ENCODE measurements around the gene NPAS4. TPM values are rescaled to one million over a fixed set of nuclear protein-coding genes. Genes with fewer than 3 reads are reported as not detected.
"Not testable (repeated sequence)": the region's sequence is repeated elsewhere in the genome, so short reads cannot be mapped to it uniquely, and the experiment has no call there.

The NPAS4 gene
- total RNA-seq, 1 donor from 2014 or later = not detected

DNA sequence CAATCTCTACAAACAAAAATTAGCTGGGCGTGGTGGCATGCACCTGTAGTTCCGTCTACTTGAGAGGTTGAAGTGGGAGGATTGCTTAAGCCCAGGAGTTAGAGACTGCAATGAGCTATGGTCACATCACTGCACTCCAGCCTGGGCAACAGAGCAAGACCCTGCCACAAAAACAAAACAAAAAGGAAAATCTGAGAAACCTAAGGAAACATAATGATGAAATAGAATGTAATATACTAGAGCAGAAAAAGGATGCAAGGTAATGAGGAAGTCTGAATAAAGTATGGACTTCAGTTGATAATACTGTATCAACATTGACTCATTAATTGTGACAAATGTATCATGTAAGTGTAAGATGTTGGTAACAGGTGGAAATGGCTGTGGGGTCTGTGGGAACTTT is 8.1 kb downstream of the NPAS4 start:
- no peak overlapping the region for H3K4me3 ChIP-seq
- Mint-ChIP-seq H3K27ac (no peak overlapping the region), H3K36me3 (peaks cover 2% of the 10 kb centered on the region), H3K4me1 (no peaks in the 10 kb centered on the region), H3K9me3 (no peaks in the 10 kb centered on the region), H3K27me3 (ENCODE audit: insufficient read depth, low read depth) (peaks cover 7% of the 10 kb centered on the region), H3K4me3 (no peak overlapping the region)
- H3K4me1 ChIP-seq = no peaks in the 10 kb centered on the region
- no peaks in the 10 kb centered on the region for H3K9me3 ChIP-seq (ENCODE audit: low read depth)
- no peak overlapping the region for H3K4me2 ChIP-seq
- H3K79me2 ChIP-seq (ENCODE audit: low read depth) = no peaks in the 10 kb centered on the region
- no peaks in the 10 kb centered on the region for H3K36me3 ChIP-seq
- no peaks in the 10 kb centered on the region for H4K20me1 ChIP-seq (ENCODE audit: low read depth)
- H3K27me3 ChIP-seq = no peaks in the 10 kb centered on the region
- DNase-seq (ENCODE audit: low spot score) = no peak
- no peak overlapping the region for H3K27ac ChIP-seq
- TF ChIP-seq EZH2phosphoT487 (IDR thresholded peaks at IDR 0.05) = no peak
- no peak for TF ChIP-seq EZH2 (IDR thresholded peaks at IDR 0.05)
- TF ChIP-seq, protein P1, sequence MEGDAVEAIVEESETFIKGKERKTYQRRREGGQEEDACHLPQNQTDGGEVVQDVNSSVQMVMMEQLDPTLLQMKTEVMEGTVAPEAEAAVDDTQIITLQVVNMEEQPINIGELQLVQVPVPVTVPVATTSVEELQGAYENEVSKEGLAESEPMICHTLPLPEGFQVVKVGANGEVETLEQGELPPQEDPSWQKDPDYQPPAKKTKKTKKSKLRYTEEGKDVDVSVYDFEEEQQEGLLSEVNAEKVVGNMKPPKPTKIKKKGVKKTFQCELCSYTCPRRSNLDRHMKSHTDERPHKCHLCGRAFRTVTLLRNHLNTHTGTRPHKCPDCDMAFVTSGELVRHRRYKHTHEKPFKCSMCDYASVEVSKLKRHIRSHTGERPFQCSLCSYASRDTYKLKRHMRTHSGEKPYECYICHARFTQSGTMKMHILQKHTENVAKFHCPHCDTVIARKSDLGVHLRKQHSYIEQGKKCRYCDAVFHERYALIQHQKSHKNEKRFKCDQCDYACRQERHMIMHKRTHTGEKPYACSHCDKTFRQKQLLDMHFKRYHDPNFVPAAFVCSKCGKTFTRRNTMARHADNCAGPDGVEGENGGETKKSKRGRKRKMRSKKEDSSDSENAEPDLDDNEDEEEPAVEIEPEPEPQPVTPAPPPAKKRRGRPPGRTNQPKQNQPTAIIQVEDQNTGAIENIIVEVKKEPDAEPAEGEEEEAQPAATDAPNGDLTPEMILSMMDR (IDR thresholded peaks at IDR 0.05) = no peak
- no peak overlapping the region for H3K9ac ChIP-seq
- H2AFZ ChIP-seq (replicated peaks) = no peak overlapping the region
- no peaks in the 10 kb centered on the region for H3F3A ChIP-seq (ENCODE audit: low read depth)

DNA sequence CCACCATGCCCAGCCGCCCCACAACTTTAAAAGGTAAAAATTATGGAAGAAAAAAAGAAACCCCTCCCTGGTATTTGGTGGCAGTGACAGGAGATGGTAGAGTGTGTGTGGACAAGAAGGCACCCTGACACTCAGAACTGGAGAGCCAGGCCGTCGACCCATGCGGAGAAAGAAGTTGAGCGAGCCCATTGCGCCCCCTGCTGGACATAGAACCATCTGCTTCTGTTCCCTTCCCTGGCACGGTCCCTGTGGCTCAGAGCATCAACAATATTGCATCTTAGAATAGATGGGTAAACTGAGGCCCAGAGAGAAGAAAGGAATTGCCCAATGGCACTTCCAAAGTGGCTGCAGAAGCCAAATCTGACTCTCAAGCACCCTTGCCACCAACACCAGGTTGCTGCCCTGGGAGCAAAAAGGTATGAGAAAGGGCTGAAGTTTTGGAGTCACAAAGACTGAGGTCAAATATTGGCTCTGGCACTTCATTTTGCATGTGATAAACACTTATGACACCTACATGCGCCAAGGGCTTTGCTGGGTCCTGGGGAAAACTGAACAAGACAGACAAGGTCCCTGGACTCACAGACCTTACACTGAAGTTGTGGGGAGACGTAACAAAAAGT is 9.3 kb downstream of the NPAS4 start:
- Histone ChIP-seq H3K79me2 (ENCODE audit: low read depth) (no peaks in the 10 kb centered on the region), H2AFZ (replicated peaks) (no peak overlapping the region), H3K36me3 (no peaks in the 10 kb centered on the region), H3K4me1 (no peaks in the 10 kb centered on the region), H3F3A (ENCODE audit: low read depth) (no peaks in the 10 kb centered on the region), H3K4me2 (no peak overlapping the region), H3K27ac (no peak overlapping the region), H3K9ac (no peak overlapping the region), H3K9me3 (ENCODE audit: low read depth) (no peaks in the 10 kb centered on the region), H3K4me3 (no peak overlapping the region), H3K27me3 (no peaks in the 10 kb centered on the region), H4K20me1 (ENCODE audit: low read depth) (no peaks in the 10 kb centered on the region)
- peak; percentile 91 for DNase-seq (ENCODE audit: low spot score)
- H3K4me3 Mint-ChIP-seq = no peak overlapping the region
- TF ChIP-seq, protein P1 (IDR thresholded peaks at IDR 0.05) = peak; percentile 90
- no peak for TF ChIP-seq EZH2phosphoT487 (IDR thresholded peaks at IDR 0.05)
- H3K4me1 Mint-ChIP-seq = no peaks in the 10 kb centered on the region
- H3K9me3 Mint-ChIP-seq = no peaks in the 10 kb centered on the region
- H3K36me3 Mint-ChIP-seq = no peaks in the 10 kb centered on the region
- peak overlapping the region; percentile 10 for H3K27ac Mint-ChIP-seq
- H3K27me3 Mint-ChIP-seq (ENCODE audit: insufficient read depth, low read depth) = peaks cover 7% of the 10 kb centered on the region

DNA sequence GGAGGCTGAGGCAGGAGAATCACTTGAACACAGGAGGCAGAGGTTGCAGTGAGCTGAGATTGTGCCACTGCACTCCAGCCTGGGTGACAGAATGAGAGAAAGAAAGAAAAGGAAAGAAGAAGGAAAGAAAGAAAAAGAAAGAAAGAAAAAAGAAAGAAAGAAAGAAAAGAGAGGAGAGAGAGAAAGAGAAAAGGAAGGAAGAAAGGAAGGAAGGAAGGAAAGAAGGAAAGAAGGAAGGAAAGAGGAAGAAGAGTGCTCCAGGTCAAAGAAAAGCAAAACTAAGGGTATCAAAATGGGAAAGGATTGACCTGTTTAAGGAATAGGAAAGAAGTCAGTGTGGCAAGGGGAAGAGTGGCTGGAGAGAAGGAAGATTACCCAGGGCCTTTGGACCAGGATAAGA is 10.5 kb downstream of the NPAS4 start:
- not testable (repeated sequence) for H4K20me1 ChIP-seq (ENCODE audit: low read depth); H3K9me3 Mint-ChIP-seq; H3K4me3 Mint-ChIP-seq; H3K27me3 Mint-ChIP-seq (ENCODE audit: insufficient read depth, low read depth); H2AFZ ChIP-seq (replicated peaks); H3F3A ChIP-seq (ENCODE audit: low read depth); H3K27ac ChIP-seq; H3K27ac Mint-ChIP-seq; H3K4me2 ChIP-seq; H3K79me2 ChIP-seq (ENCODE audit: low read depth); H3K36me3 Mint-ChIP-seq; H3K4me3 ChIP-seq; H3K27me3 ChIP-seq; H3K4me1 ChIP-seq; DNase-seq (ENCODE audit: low spot score); H3K36me3 ChIP-seq; H3K9ac ChIP-seq; H3K9me3 ChIP-seq (ENCODE audit: low read depth); H3K4me1 Mint-ChIP-seq

DNA sequence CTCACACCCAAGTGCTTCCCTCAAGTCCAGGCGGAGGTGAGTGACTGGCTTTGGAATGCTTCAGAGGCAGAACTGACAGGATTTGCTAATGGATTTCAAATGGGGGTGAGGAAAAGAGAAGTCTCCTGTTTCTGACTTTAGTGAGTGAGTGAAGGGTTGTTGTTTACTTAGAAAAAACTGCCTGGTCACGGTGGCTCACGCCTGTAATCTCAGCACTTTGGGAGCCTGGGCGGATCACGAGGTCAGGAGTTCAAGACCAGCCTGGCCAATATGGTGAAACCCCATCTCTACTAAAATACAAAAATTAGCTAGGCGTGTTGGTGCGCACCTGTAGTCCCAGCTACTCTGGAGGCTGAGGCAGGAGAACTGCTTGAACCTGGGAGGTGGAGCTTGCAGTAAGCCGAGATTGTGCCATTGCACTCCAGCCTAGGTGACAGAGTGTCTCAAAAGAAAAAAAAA is 11.1 kb downstream of the NPAS4 start:
- not testable (repeated sequence) for H3K9me3 ChIP-seq (ENCODE audit: low read depth); H3F3A ChIP-seq (ENCODE audit: low read depth); H3K27ac ChIP-seq; H2AFZ ChIP-seq (replicated peaks); H3K4me1 Mint-ChIP-seq; H3K27me3 ChIP-seq; H3K36me3 ChIP-seq; H3K9me3 Mint-ChIP-seq; H3K4me3 Mint-ChIP-seq; H3K27me3 Mint-ChIP-seq (ENCODE audit: insufficient read depth, low read depth); H3K4me1 ChIP-seq; H3K36me3 Mint-ChIP-seq; H3K79me2 ChIP-seq (ENCODE audit: low read depth); H3K27ac Mint-ChIP-seq; DNase-seq (ENCODE audit: low spot score); H3K4me3 ChIP-seq; H4K20me1 ChIP-seq (ENCODE audit: low read depth); H3K9ac ChIP-seq; H3K4me2 ChIP-seq

All from neural progenitor cell (in vitro differentiated cells).